ENCODE data around the gene POLN.

The POLN gene

DNA sequence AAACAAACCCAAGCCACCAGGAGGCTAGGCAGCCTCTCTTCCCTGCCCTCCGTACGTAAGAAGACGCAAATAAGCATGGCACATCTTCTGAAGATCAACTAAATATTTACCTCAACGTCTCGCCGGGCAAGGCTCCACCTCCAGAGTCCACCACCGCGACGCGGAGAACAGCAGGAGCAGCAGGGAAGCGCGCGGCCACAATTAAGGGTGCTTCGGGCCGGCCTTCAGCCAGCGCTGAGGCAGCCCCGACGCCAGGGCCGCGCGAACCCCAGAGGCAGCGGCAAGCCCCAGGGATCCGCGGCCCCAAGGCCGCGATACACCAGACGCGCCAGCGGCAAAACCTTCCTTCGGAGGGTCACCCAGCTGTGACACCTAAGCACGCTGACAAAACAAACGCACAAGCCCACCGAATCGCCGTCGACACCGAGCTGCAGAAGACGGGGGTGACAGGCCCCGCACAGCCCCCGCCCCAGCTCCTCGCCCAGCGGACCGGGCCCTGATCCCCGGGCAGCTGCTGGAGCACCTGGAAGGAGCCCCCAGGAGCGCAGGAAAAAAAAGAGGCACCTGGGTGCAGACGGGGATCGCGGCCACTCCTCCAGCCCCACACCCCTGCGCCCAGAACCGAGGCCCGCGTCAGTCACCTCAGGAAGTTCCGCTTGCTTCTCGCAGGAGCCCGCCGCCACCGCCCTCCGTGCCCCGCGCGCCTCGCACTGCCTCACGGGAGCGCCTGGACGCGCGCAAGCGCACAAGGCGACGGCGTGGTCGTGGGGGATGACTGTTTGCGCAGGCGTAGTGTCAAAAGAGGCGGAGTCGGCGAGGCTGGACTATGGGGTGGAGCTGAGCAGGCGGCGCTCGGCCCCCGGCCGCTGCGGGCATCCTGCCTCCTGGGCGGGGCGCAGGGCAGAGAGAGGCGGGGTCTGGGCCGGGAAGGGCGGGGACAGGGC, at the start of gene POLN, which contains the start of gene HAUS3:
Gene POLN, minus strand, starts transcription at position 712 of the 944 bp plus-strand sequence. CDS start 12,890 bp downstream, outside the sequence.
Gene HAUS3, minus strand, starts transcription at position 712 of the 944 bp plus-strand sequence. CDS start 1,175 bp downstream, outside the sequence.
- Histone ChIP-seq H3K4me3 (ENCODE audit: low read length) (peak within 1 kb of the TSS; percentile 89), H3K36me3 (ENCODE audit: control insufficient read depth, insufficient read depth, low read length) (no peaks in the 10 kb centered on the region), H3K9ac (ENCODE audit: low read length) (peak within 1 kb of the TSS; percentile 57), H3K27me3 (ENCODE audit: control insufficient read depth, insufficient read depth, low read length) (no peaks in the 10 kb centered on the region), H3K4me1 (ENCODE audit: control insufficient read depth, insufficient read depth, low read length) (peaks cover 16% of the 10 kb centered on the region), H3K27ac (ENCODE audit: low read depth, low read length) (peak within 1 kb of the TSS; percentile 71)

- H3K9ac ChIP-seq (ENCODE audit: low read length) = no peak overlapping the region
- H3K4me1 ChIP-seq (ENCODE audit: control insufficient read depth, insufficient read depth, low read length) = no peaks in the 10 kb centered on the region
- H3K27ac ChIP-seq (ENCODE audit: low read depth, low read length) = no peak overlapping the region
- H3K4me3 ChIP-seq (ENCODE audit: low read length) = no peak overlapping the region
- no peaks in the 10 kb centered on the region for H3K27me3 ChIP-seq (ENCODE audit: control insufficient read depth, insufficient read depth, low read length)
- H3K36me3 ChIP-seq (ENCODE audit: control insufficient read depth, insufficient read depth, low read length) = no peaks in the 10 kb centered on the region
Observed at GRCh38 chr4:2290974-2291704, 49.2 kb upstream of the POLN start.

DNA sequence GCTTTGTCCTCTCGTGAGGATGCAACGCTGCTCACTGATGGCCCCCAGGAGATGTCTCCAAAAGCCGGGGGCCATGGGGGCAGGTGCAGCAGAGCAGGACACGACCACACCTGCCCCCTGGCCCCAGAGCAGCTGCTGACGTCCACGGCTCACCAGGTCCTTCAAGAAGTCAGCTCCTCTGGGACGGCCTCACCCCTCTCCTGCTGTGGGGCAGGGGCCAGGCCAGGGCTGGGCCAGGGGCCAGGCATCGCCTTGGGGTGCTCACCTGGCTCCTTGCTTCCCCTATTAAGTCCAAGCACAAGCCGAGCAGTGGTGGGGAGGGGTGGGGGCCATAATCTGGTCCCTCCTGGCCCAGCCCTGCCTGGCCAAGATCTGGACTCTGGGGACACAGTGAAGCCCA, 48.6 kb upstream of the POLN start:
- Histone ChIP-seq H3K4me3 (ENCODE audit: low read length) (no peak overlapping the region), H3K27me3 (ENCODE audit: control insufficient read depth, insufficient read depth, low read length) (no peaks in the 10 kb centered on the region), H3K36me3 (ENCODE audit: control insufficient read depth, insufficient read depth, low read length) (no peaks in the 10 kb centered on the region), H3K27ac (ENCODE audit: low read depth, low read length) (no peak overlapping the region), H3K9ac (ENCODE audit: low read length) (no peak overlapping the region), H3K4me1 (ENCODE audit: control insufficient read depth, insufficient read depth, low read length) (no peaks in the 10 kb centered on the region)

- Histone ChIP-seq H3K27me3 (ENCODE audit: control insufficient read depth, insufficient read depth, low read length) (no peaks in the 10 kb centered on the region), H3K36me3 (ENCODE audit: control insufficient read depth, insufficient read depth, low read length) (no peaks in the 10 kb centered on the region), H3K9ac (ENCODE audit: low read length) (no peak overlapping the region), H3K27ac (ENCODE audit: low read depth, low read length) (no peak overlapping the region), H3K4me3 (ENCODE audit: low read length) (no peak overlapping the region), H3K4me1 (ENCODE audit: control insufficient read depth, insufficient read depth, low read length) (no peaks in the 10 kb centered on the region)
Observed at GRCh38 chr4:2289955-2290333, 48.0 kb upstream of the POLN start.

- no peaks in the 10 kb centered on the region for H3K36me3 ChIP-seq (ENCODE audit: control insufficient read depth, insufficient read depth, low read length)
- H3K27me3 ChIP-seq (ENCODE audit: control insufficient read depth, insufficient read depth, low read length) = no peaks in the 10 kb centered on the region
- no peaks in the 10 kb centered on the region for H3K4me1 ChIP-seq (ENCODE audit: control insufficient read depth, insufficient read depth, low read length)
- H3K9ac ChIP-seq (ENCODE audit: low read length) = no peak overlapping the region
- H3K4me3 ChIP-seq (ENCODE audit: low read length) = no peak overlapping the region
- no peak overlapping the region for H3K27ac ChIP-seq (ENCODE audit: low read depth, low read length)
Observed at GRCh38 chr4:2289311-2289954, 47.5 kb upstream of the POLN start.

GRCh38 chr4:2288051-2288541, 46.2 kb upstream of the POLN start:
- Histone ChIP-seq H3K4me3 (ENCODE audit: low read length) (no peak overlapping the region), H3K27me3 (ENCODE audit: control insufficient read depth, insufficient read depth, low read length) (no peaks in the 10 kb centered on the region), H3K4me1 (ENCODE audit: control insufficient read depth, insufficient read depth, low read length) (no peaks in the 10 kb centered on the region), H3K27ac (ENCODE audit: low read depth, low read length) (no peak overlapping the region), H3K9ac (ENCODE audit: low read length) (no peak overlapping the region), H3K36me3 (ENCODE audit: control insufficient read depth, insufficient read depth, low read length) (no peaks in the 10 kb centered on the region)

DNA sequence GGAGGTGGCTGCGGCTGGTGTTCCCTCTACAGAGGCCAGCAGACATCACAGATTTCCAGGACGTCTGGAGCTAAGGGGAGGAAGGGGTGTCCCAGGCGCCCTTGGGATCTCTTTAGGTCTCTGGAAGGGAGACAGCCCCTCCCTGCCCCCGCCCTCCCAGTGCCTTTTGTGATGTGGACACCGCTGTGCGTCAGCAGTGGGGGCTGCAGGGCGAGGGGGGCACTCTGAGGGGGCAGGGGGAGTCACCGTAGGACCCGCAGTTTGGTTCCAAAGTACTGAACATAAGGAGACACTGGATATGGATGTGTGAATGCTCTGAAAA, 45.6 kb upstream of the POLN start:
- H3K4me1 ChIP-seq (ENCODE audit: control insufficient read depth, insufficient read depth, low read length) = no peaks in the 10 kb centered on the region
- H3K27ac ChIP-seq (ENCODE audit: low read depth, low read length) = no peak overlapping the region
- H3K9ac ChIP-seq (ENCODE audit: low read length) = no peak overlapping the region
- H3K36me3 ChIP-seq (ENCODE audit: control insufficient read depth, insufficient read depth, low read length) = no peaks in the 10 kb centered on the region
- H3K27me3 ChIP-seq (ENCODE audit: control insufficient read depth, insufficient read depth, low read length) = no peaks in the 10 kb centered on the region
- no peak overlapping the region for H3K4me3 ChIP-seq (ENCODE audit: low read length)

- Histone ChIP-seq H3K9ac (ENCODE audit: low read length) (no peak overlapping the region), H3K27ac (ENCODE audit: low read depth, low read length) (no peak overlapping the region), H3K4me3 (ENCODE audit: low read length) (no peak overlapping the region), H3K27me3 (ENCODE audit: control insufficient read depth, insufficient read depth, low read length) (no peaks in the 10 kb centered on the region), H3K4me1 (ENCODE audit: control insufficient read depth, insufficient read depth, low read length) (no peaks in the 10 kb centered on the region), H3K36me3 (ENCODE audit: control insufficient read depth, insufficient read depth, low read length) (no peaks in the 10 kb centered on the region)
Observed at GRCh38 chr4:2286904-2287593, 45.1 kb upstream of the POLN start.

GRCh38 chr4:2285613-2286381, 43.9 kb upstream of the POLN start:
- H3K4me3 ChIP-seq (ENCODE audit: low read length) = no peak overlapping the region
- no peaks in the 10 kb centered on the region for H3K27me3 ChIP-seq (ENCODE audit: control insufficient read depth, insufficient read depth, low read length)
- H3K4me1 ChIP-seq (ENCODE audit: control insufficient read depth, insufficient read depth, low read length) = no peaks in the 10 kb centered on the region
- no peaks in the 10 kb centered on the region for H3K36me3 ChIP-seq (ENCODE audit: control insufficient read depth, insufficient read depth, low read length)
- H3K27ac ChIP-seq (ENCODE audit: low read depth, low read length) = no peak overlapping the region
- no peak overlapping the region for H3K9ac ChIP-seq (ENCODE audit: low read length)

DNA sequence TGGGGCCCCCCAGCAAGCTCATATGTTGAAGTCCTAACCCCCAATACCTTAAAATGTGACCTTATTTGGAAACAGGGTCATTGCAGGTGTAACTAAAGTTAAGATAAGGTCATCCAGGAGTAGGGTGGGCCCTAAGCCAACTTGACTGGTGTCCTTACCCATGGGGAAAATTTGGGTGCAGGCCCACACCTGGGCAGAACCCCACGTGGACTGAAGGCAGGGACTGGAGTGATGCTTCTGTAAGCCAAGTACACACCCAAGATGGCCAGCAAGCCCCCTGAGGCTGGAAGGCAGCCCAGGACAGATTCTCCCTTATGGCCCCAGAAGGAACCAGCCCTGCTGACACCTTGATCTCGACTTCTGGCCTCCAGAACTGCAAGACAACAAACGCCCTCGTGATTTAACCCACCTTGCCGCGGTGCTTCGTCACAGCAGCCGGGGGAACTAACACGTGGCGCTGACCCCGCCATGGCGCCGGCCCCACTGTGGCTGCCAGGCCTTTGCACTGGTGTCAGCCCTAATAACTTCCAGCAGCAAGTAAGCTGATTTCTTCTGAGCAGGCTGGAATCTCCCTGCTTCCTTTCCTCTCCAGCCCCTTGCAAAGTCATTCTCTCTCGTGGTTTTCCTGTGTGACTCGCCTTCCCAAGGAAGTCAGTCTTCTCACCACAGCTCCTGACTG, 43.2 kb upstream of the POLN start:
- no peak overlapping the region for H3K27ac ChIP-seq (ENCODE audit: low read depth, low read length)
- no peaks in the 10 kb centered on the region for H3K27me3 ChIP-seq (ENCODE audit: control insufficient read depth, insufficient read depth, low read length)
- H3K4me3 ChIP-seq (ENCODE audit: low read length) = no peak overlapping the region
- H3K9ac ChIP-seq (ENCODE audit: low read length) = no peak overlapping the region
- H3K4me1 ChIP-seq (ENCODE audit: control insufficient read depth, insufficient read depth, low read length) = no peaks in the 10 kb centered on the region
- H3K36me3 ChIP-seq (ENCODE audit: control insufficient read depth, insufficient read depth, low read length) = no peaks in the 10 kb centered on the region
